Activated effector memory CD4-positive, alpha-beta T cell treated with anti-CD3 and anti-CD28 coated beads, Interleukin-2, amount 50 U/mL, for 16 hours (primary cell): ENCODE data around the gene THYN1.
A peak's percentile ranks its signal among the peaks of the same experiment; 100 is the strongest.
"Not testable (repeated sequence)": the region's sequence is repeated elsewhere in the genome, so short reads cannot be mapped to it uniquely, and the experiment has no call there.

Source experiments
- DNase-seq: peaks from one replicate; pipeline ENCODE4 v3.0.0-alpha.2; 2020

THYN1 gene

DNA sequence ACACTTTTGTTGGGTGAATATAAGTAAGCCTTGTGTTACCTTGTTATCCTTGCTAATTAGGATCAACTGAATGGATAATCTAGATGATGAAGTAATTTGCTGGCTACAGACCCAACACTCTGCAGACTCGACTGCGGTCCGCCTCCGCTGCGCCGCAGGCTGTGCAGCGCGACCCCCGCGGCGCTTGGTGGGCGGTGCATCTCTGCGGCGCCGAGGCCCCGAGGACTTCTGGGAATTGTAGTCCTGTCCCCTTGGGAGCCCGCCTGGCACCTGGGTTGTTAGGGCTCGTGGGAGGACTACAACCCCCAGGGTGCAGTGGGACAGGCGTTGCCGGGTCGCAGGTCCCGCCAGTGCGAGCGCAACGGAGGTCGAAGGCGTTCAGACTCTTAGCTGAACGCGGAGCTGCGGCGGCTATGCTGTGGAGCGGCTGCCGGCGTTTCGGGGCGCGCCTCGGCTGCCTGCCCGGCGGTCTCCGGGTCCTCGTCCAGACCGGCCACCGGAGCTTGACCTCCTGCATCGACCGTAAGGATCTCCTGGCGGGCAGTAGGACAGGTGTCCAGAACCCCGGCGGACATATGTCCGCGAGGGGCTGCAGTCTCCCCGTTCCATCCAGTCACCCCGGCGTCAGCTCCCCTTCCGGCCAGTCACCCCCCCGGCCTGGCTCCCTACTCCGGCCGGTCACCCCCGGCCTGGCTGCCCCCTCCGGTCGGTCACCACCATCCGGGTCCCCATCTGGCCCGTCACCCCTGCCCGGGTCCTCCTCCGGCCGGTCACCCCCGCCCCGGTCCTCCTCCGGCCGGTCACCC lies at the start of gene THYN1, which contains the start of gene ACAD8:
Gene THYN1 (minus strand): TSS at position 165 of the 806 bp plus-strand sequence. CDS start 470 bp downstream, outside the sequence.
Gene ACAD8 (plus strand): TSS at position 381 of the 806 bp plus-strand sequence. CDS start 33 bp downstream, at position 414.
- DNase-seq = peak; percentile 98

DNA sequence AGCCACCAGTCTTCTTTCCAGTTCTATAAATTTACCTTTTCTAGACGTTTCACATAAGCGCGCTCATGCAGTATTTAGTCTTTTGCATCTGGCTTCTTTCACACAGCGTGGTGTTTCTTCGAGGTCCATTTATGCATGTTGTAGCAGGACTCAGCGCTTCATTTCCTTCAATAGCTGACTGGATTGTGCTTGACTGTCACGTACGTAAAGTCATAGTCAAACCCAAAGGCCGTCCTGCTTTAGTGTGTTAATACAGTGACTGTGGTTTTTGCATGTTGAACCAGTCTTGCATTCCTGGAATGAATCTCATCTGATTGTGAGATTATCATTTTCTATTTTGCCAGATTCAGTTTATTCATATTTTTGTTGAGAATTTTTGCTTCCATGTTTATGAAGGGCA lies 41.5 kb upstream of the THYN1 start:
- no peak for DNase-seq

DNA sequence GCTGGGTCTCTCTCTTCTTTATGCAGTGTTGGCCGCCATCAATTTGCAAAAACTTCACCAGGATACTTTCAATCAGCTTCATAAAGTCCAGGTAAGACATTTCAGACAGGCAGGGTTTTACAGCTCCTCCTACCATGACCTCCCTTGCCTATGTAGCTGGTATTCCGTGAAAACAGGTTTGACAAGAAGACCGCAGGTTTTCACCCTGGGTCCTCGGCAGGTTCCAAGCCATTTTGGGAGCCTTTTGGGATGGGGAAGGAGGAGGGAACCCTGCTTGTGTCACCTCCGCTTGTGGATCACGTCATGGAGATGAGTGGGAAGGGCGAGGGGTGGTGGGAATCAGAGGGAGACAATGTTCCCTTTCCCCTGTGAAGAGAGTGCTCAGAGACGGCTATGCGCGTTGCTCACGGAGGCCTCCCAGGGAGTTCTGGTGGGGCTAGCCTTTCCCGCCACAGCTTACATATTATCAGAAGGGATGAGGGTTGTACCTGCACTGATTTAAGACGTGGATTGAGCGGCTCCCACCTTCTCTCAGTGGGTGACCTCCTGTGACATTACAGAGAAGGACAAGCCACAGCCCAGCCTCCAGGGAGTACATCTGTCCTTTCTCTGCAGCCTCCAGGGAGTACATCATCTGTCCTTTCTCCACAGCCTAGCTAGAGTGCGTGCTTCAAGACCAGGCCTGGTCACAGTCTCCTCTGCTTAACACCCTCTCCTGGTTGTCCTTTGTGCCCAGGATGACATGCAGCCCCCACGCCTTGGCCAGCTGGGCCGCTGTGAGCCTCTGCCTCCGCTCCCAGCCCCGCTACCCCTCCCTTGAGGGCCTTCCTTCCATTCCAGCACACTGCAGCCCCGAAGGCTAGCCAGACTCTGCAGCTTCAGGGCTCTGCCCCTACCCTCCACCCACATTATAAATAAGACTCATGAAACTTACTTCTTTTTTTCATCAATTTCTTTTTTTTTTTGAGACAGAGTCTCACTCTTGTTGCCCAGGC lies 40.3 kb upstream of the THYN1 start:
- no peak for DNase-seq

DNA sequence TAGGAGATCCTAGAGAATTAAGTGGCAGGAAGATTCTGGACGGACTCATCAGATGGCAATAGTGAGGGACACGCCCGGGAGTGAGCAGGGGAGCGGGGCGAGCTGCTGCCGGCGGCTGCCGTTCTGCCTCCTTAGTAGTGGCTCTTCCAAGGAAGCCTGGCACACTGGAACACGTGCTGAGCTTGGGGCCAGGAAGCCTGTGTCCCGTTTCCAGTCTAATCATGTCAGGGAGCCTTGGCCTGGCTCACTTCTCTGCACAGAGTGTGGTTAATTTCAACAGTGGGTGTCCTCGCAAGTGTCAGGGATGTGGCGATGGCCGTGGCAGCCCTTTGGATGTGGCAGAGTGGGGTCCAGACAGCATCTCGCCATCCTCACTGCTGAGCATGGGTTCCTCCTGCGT lies 39.5 kb upstream of the THYN1 start:
- DNase-seq = no peak

DNA sequence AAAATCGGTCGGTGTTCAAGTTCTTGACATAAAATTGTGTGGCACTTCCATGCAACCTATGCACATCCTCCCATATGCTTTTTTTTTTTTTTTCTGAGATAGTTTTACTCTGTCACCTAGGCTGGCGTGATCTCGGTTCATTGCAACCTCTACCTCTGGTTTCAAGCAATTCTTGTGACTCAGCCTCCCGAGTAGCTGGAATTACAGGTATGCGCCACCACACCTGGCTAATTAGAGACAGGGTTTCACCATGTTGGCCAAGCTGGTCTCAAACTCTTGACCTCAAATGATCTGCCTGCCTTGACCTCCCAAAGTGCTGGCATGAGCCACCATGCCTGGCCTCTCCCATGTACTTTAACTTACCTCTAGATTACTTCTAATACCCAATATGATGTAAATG lies 38.0 kb upstream of the THYN1 start:
- no peak for DNase-seq

DNA sequence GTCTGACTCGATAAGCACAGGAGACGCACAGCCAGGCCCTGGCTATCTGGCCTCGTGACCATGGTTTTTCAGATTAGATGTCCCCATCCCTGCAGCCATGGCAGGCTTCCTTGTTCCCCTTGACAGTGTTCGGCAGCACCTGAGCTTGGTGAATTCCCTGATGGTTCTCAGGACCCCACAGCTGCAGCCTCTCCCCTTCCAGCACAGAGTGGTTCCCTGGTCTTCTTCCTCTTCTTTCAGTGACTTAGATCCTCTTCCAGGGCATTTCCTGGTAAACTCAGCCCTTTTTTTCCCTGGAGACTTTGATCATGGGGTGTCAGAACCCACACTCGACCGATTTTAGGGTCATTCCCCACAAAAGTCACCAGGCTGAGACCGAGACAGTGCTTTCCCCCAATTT lies 37.5 kb upstream of the THYN1 start:
- peak; percentile 17 for DNase-seq

DNA sequence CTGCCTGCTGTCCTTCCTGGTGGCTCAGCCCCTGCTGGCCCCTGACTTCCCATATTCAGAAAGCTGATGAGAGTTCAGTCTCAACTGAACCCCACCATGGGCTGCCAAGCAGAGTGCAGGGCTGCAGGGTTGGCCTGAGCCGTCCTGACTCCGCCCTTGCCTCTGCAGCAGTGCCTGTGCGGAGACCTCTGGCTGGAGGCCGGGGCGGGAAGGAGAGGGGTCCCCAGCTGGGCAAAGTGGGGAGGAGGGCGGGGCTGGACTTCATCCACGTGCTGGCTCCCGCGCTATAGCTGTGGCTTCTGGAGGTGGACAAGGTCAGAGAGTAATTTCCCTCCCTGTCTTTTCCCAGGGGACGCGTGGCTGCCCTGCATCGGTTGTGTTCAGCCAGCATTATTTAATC lies 36.6 kb upstream of the THYN1 start:
- peak; percentile 45 for DNase-seq

DNA sequence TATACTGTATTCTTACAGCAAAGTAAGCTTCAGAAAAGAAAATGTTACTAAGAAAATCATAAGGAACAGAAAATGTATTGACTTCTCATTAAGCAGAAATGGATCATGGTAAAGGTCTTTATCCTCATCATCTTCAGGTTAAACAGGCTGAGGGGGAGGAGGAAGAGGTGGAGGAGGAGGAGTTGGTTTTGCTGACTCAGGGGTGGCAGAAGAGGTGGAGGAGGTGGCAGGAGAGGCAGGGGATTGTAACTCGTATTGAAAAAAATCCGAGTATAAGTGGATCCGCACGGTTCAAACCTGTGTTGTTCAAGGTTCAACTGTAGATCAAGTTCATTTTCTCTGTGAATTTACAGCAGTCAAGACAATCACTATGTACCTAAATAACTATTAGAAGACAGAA lies 36.0 kb upstream of the THYN1 start:
- no peak for DNase-seq

DNA sequence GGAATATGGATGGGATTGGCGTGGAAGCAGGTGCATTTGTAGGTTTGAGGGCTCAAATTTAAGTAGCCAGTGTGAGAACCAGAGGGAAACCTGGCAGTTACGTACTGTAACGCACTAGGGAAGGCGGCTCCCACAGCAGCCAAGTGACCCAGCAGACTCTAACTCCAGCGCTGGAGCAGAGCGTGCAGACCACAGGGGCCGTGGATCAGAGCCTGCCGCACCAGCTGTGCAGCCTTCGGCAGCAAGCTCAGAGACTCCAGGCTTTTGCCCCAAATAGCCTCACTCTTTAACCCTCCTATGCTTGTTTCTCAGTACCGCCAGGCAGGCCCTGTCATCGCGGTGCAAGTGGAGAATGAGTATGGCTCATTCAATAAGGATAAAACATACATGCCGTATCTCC lies 35.3 kb upstream of the THYN1 start:
- DNase-seq = no peak

DNA sequence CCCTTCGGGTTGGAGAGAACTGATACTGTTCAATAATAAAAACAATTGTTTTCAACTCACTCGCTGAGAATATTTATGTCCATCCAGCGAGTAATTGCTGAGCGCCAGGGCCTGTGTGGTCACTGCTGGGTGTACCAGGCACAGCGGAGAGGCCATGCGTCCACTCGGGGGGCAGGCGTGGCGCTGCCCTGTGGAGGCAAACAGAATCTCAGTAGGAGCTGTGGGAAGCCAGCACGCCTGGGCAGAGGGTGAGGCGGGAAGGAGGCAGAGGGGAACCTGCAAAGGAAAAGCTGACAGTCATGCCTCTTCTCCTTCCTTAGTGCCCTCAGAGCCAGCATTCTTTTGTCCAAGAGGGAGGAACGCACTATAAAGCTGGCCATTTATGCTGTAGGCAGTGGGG lies 34.4 kb upstream of the THYN1 start:
- DNase-seq = no peak

DNA sequence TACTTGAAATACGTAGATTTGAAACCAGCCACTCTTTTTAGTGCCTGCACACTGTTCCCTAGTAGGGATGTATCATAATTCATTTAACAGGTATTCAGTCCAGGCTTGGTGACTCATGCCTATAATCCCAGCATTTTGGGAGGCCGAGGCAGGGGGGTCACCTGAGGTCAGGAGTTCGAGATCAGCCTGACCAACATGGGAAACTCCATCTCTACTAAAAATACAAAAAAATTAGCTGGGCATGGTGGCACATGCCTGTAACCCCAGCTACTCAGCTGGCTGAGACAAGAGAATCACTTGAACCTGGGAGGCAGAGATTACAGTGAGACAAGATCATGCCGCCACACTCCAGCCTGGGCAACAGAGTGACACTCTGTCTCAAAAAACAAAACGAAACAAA lies 31.2 kb upstream of the THYN1 start:
- DNase-seq = not testable (repeated sequence)

DNA sequence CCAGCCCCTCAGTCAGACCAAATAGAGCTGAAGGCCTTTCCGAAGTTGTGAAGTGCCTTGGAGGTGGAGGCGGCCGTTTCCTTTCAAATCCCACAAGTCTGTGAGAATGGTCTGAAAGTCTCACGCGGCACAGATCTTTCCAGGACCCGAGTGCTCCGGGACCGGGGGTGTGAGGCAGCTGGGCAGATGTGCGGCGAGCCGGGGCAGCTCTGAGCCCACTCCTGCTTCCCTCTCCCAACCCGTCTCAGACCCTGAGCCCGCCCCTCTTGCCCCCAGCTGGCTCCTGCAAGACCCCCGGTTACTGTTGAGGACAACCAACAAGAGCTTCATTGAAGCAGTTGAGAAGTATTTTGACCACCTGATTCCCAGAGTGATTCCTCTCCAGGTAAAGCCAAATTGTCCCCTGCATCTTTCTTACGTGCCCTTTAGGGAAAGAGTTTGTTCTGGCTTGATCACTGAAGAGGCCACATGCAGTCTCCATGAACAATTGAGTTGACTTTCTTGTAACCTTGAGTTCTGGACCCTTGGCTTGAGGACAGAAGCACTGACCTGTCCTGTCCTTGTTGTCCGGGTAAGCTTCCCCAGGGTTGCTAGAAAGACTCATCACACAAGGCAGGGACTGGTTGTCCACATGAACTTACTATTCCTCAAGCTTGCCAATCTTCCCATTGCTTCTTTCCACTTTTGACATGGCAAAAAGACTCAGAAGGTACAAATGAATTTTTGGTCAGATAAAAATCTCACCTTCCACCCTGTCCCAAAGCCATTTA lies 30.5 kb upstream of the THYN1 start:
- DNase-seq = no peak

DNA sequence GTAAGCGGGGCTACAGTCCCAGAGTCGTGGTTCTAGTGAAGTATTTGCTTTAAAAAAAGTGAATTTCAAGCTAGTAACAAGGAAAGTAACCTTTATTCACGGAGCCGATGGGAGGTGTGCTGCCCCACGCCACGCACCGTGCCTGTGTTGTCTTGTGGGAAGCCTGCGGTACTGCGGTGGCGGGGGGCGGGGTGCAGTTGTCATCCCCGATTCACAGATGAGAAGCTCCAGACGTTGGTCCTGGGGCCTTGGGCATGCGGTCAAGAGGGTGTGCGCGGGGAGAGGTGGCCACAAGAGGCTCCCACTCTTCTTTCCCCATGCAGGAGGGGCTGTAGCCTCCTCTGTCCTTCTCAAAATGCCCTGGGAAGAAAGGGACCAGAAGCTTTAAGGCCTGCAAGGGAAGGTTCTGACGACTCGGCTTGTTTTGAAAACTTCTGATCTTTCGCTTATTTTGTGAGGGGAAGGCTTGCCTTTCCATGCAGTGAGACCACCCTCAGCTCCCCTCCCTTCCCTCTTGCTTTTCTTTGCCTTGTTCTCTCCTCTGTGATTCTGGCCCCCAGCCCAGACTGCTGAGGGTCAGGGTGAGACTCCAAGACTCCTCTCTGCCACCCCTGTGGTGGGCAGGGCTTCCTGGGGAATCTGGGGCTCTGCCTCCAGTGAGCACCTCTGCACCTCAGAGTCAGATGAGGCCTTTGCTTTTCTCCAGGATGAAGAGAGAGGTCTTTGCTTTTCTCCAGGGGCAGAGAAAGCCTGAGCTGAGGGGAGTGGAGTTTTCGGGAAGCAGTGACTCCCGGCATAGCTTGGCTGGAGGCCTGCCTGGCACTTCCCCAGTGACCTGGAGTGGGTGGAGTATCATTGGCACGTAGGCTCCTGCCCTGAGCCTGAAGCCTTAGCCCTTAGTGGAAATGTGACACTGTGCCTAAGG lies 29.2 kb upstream of the THYN1 start:
- DNase-seq = peak; percentile 21

DNA sequence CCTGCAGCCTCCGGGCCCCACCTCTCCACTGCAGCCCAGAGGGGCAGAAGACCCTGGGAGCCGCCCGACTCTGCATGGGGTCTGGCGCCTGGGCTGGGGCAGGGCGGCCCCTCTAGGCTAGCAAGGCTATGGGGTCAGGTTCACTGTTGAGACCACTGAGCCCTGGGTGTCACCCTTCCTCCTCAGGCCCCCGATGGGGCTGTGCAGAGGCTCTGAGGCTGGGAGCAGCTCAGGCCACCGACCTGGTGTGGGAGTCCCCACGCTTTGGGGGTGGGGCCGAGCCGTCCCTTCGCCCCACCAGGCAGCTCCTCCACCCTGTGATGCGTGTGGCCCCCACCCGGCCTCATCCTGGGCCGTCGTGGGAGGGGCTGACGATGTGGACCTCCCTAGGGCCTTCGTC lies 28.5 kb upstream of the THYN1 start:
- not testable (repeated sequence) for DNase-seq

DNA sequence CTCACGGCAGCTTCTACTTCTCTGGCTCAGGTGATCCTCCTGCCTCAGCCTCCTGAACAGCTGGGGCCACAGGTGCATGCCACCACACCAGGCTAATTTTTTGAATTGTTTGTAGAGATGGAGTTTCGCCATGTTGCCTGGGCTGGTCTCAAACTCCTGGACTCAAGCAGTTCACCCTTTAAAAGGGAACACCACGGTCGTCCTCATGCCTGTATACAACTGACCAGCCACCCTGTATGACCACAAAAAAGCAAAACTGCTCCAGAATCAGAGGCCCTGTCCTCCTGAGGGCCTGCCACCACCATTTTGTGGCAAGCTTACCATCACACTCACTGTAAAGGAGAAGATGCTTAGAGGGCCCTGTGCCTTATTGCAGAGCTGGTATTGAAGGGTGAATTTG lies 25.2 kb upstream of the THYN1 start:
- DNase-seq = peak; percentile 24

DNA sequence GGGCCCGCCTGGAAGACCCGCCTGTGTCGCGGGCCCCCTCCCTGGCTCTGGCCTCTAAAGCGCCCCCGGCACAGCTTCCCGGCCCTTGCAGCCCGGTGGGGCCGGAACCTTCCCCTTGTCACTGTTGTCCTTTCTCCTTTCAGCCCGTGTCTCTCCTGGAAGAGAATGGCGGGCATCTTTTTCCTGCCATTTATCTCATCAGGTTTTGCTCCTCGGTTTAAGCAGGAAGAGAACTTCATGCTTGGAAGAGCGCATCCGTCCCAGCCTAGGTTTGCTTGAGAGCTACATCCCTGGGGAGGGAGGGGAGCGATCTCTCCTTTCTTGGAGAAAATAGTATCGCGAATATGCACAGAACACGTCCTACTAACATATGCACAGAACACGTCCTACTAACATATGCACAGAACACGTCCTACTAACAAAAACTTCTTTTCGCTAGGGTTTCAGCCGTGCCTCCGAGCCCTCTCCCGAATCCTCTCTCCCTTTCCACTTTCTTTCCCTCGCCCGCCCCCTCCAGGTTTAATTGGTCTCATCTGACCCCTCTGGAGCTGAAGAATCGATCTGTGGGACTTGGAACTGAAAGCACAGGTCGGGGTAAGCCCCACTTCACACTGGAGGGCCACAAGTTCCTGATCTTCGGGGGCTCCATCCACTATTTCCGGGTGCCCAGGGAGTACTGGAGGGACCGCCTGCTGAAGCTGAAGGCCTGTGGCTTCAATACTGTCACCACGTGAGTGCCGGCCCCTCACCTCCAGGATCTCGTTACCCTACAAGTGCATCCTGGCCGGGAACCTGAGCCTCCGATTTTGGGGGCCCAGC lies 24.2 kb upstream of the THYN1 start:
- peak; percentile 44 for DNase-seq

DNA sequence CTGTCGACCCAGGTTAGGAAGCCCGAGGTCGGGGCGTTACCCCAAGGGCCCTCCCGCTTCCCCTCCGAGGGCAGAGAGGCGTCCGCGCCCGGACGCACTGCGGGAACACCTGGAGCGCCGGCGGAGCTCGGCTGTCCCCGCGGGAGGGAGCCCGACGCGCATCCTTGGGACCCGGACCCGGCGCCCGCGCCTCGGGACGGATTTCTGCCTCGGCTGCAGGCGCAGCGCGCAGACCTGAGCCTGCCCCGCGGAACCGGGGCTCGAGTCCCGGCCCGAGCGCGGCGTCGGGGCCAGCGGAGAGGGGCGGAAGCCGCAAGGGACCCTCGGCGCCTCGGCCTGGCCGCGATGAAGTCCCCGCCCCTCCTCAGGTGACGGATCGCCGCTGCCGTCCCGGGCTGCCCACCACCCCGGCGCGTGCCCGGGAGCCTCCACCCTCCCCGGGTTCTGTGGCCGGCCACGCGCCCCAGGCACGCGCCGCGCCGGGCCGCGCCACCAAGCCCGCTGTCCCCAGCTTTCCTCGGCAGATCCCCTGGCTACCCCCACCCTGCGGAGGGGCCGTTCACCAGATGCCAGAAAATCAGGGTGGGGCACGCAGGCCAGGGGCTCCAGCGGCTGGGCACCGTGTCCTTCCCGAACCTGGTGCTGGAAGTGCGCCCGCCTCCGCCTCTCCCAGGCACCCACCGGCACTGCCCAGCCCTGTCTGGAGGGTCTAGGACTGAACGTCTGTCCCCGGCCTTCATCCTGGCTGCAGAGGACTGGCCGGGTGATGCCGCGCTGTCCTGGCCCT lies 23.4 kb upstream of the THYN1 start:
- DNase-seq = peak; percentile 67

DNA sequence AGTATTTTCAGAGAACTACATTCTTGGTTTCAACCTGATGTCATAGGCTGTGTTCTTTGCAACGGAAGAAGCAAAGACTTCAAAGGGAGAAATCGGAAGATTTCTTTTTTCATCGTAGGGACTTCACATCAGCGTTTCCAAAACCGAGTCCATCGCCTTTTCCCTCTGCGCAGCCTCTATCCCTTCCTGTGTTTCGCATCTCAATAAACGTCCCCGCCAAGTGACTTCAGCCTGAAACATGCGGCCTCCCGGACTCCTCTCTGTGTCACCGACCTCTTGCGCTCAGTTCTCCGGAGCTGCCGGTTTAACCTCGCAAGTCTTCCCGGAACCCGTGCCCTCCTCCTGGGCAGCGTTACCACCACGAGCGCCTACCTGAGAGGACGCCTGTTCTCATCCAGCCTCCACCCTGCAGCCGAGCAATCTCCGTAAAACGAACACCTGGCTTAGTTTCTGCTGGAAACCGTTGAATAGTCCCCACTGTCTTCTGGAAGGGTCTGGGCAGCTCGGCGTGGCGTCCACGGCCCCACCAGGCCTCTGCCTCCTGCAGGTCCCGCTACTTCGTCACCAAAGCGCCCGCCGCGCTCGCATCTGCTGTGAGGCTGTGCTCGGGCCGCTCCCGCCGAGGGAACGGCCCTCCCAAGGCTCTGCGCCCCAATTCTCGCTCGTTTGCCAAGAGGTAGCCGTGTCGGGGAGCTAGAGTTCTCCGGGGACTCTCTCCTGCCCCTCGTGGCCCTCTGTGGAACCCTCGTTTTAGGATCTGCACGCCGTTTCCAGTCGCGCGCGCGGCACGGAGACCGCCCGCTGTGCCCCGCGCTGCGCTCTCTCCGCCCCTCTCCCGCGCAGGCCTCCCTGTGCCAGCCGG lies 22.6 kb upstream of the THYN1 start, which contains the start of gene GLB1L3:
Gene GLB1L3 (plus strand): TSS at position 846 of the 862 bp plus-strand sequence. CDS start 362 bp downstream, outside the sequence.
- DNase-seq = peak; percentile 92

DNA sequence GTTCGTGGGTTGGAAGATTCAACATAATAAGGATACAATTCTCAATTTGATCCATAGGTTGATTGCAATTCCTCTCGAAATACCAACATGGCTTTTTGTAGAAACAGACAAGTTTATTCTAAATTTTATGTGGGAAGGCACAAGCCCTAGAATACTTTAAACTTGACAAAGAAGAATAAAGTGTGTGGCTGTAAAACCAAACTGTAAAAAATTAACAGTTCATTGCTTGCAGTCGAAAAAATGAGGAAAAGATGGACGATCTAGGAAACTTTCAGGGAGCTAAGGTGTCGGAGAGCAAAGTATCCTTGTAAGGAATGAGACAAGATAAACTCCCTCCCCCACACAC lies 22.0 kb upstream of the THYN1 start:
- DNase-seq = no peak
